ENCODE results near the gene CENPP.

GRCh38 chr9:92633614-92634278 lies 308.0 kb downstream of the CENPP start:
- TF ChIP-seq CTCF (conservative IDR thresholded peaks at IDR 0.05; ENCODE audit: low read depth, low read length) = no peak
- no peak for TF ChIP-seq EZH2 (IDR thresholded peaks at IDR 0.05; ENCODE audit: borderline replicate concordance, low read depth, low read length, poor library complexity, severe bottlenecking)

Data from A673 (cell line).